ENCODE results near the gene MYBPC3.
"Not testable (repeated sequence)": the region's sequence is repeated elsewhere in the genome, so short reads cannot be mapped to it uniquely, and the experiment has no call there.

MYBPC3 gene

GRCh38 chr11:47317064-47317828 lies 35.3 kb downstream of the MYBPC3 start:
- no peak for DNase-seq (ENCODE audit: low spot score)

- DNase-seq (ENCODE audit: low spot score) = not testable (repeated sequence)
Observed at GRCh38 chr11:47316501-47316900, 36.0 kb downstream of the MYBPC3 start.

GRCh38 chr11:47314992-47315391 lies 37.5 kb downstream of the MYBPC3 start:
- DNase-seq (ENCODE audit: low spot score) = no peak

DNA sequence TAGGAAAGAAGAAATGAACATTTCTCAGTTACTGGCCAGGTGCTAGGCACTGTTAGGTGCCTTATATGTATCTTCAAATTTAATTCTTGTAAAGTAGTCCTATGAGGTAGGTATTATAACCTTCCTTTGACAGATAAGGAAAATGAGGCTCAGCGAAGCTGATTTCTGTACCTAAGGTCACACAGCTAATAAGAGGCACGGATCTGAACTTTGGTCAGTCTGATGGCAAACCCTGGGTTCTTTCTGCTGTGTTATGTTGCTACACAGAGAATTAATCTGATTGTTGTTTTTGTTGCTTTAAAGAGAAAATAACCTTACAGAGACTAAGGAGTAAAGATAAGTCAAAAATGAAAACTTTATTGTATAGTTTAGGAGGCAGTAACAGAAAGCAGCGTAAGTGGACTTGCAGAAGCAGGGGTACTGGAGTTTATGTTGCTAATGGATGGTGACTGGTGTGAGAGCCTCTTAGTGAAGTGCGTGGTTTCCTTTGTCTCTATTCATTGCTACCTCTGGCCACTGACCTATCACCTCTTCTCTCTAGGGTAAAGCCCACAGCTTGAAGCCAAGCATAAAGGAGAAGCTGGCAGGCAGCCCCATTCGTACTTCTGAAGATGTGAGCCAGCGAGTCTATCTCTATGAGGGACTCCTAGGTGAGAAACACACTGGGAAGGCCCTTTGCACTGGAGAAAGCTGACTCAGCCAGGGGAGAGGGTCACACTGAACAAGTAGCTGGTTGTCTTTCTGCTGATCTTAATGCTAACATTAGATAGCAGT lies 44.3 kb downstream of the MYBPC3 start:
- DNase-seq (ENCODE audit: low spot score) = no peak

GRCh38 chr11:47306484-47306844 lies 46.0 kb downstream of the MYBPC3 start:
- no peak for DNase-seq (ENCODE audit: low spot score)

GRCh38 chr11:47305734-47306483 lies 46.6 kb downstream of the MYBPC3 start:
- no peak for DNase-seq (ENCODE audit: low spot score)

DNA sequence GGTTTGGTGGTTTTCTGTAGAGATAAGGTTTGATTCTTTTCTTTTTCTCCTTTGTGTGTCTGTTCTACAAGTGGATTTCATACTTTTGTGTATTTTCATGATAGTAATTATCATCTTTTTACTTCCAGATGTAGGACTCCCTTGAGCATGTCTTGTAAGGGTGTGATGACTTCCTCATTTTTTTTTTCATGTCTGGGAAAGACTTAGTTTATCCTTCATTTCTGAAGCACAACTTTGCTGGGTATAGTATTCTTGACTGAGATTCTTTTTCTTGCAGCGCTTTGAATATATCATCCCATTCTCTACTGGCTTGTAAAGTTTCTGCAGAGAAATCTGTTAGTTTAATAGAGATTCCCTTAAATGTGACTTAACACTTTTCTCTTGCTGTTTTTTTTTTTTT lies 49.6 kb downstream of the MYBPC3 start:
- no peak for DNase-seq (ENCODE audit: low spot score)

DNA sequence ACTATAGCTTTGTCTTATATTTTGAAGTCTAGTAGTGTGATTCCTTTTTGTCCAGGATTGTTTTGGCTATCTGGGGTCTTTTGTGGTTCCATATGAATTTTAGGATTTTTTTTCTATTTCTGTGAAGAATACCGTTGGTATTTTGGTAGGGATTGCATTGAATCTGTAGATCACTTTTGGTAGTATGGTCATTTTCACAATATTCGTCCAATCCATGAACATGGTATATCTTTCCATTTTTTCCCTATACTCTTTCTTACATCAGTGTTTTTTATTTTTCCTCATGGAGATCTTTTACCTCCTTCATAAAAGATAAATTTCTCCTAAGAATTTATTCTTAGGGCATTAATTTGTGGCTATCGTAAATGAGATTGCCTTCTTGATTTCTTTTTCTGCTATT lies 53.4 kb downstream of the MYBPC3 start:
- no peak for DNase-seq (ENCODE audit: low spot score)

DNA sequence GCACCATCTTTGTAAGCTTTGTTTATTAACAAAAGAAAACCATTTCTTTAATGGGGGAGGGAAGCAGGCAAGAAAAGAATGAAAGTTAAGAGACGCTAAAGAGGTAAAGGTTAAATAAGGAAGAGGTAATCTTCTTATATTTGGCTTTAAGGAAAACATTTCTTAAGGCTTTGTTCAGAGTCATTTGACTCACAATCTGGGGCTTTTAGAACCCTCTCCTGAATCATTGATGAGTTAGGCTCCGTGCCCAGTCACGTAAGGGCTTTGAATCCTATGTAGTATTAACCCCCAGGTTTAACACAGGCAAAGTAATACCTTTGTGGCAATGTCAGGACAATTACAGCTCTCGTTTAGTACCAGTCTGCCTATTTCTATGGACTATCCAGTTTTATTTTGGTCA lies 56.5 kb downstream of the MYBPC3 start:
- DNase-seq (ENCODE audit: low spot score) = no peak

DNA sequence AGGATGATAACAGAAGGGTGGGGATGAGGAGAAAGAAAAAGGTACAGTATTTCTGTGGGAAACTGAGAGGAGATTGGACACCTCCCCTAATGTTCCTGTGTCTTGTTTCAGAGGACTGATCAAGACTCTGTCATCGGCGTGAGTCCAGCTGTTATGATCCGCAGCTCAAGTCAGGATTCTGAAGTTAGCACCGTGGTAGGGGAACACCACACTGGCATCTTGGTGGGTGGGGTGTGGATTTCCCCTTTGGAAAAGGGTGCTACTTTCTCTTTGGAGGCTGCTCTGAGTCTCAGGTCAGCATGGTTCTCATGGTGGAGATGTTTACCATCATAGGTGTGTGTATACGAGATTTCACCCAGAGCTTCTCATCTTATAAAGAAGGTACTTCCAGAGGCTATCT lies 57.1 kb downstream of the MYBPC3 start:
- no peak for DNase-seq (ENCODE audit: low spot score)

- no peak for DNase-seq (ENCODE audit: low spot score)
Observed at GRCh38 chr11:47289856-47290255, 62.6 kb downstream of the MYBPC3 start.

DNA sequence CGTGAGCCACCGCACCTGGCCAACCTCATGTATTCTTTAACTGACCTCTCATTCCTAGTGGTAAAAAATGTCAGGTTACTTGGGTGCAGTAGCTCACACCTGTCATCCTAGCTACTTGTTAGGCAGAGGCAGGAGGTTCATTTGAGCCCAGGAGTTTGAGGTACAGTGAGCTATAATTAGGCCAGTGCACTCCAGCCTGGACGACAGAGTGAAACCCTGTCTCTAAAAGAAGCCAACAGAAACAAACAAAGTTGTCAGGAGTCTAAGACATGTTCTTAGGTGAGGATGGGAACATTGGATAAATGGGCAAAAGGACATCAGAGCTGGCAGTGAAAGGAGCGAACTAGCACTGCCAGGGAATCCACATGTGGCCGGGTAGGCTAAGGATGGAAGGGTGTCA lies 64.4 kb downstream of the MYBPC3 start:
- no peak for DNase-seq (ENCODE audit: low spot score)

- no peak for DNase-seq (ENCODE audit: low spot score)
Observed at GRCh38 chr11:47285969-47286770, 66.3 kb downstream of the MYBPC3 start.

- no peak for DNase-seq (ENCODE audit: low spot score)
Observed at GRCh38 chr11:47284151-47284550, 68.4 kb downstream of the MYBPC3 start.

DNA sequence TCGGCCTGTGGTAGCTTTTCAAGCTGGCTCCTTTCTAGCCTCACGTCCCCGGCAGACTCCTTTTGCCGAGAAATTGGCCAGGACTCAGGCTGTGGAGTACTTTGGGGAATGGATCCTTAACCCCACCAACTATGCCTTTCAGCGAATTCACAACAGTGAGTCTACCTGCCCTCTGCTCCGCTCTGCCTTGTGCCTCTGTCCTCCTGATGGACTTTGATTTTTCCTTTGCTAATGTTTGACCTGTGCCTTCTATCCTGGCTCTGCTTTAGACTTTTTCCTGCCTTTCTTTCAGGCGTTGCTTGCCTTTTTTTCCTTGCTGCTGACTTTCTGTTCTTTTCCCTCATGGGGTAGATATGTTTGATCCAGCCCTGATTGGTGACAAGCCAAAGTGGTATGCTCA lies 70.0 kb downstream of the MYBPC3 start:
- no peak for DNase-seq (ENCODE audit: low spot score)

Measured in activated CD4-positive, alpha-beta T cell treated with anti-CD3 and anti-CD28 coated beads, Interleukin-2, Interleukin-4, amounts not matched to agents 100 ng/mL and 50 ng/mL, durations not matched to agents 16 hours and 8 hours (primary cell).